ENCODE data around the gene PDE2A. TPM values are rescaled to one million over a fixed set of nuclear protein-coding genes. Genes with fewer than 3 reads are reported as not detected.

The PDE2A gene
- total and polyA plus RNA-seq, 2 donors (not counting 3 experiments of a cell fraction or from before 2014, with no cell fraction given), result 14.8 to 16.8 TPM

DNA sequence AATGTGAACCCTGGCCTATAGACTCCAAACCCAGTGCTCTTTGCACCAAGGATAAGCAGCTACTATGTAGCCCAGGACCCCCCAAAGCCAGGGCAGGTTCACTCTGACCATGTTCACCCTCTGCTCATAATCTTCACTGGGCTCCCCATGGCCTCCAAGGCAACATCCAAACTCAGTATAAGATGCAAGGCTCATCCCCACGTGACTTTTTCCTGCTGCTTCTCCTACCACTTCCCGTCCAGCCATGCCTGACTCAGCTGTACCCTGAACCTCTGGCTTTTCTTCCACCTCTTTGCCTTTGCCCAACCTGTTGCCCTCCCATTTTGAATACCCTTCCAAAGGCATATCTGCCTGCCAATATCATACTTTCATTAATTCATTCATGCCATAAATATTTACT lies 27.8 kb downstream of the PDE2A start:
- no peak overlapping the region for H3K9ac ChIP-seq (replicated peaks; ENCODE audit: extremely low read depth, insufficient read depth, low read length)
- no peaks in the 10 kb centered on the region for H4K20me1 ChIP-seq (replicated peaks; ENCODE audit: control insufficient read depth, extremely low read depth, insufficient read depth, low read length)
- no peak overlapping the region for H3K4me2 ChIP-seq (ENCODE audit: insufficient read depth, low read length)
- POLR2A ChIA-PET, result no interaction called here
- H3K36me3 ChIP-seq (ENCODE audit: control insufficient read depth in 2 of 2, extremely low read depth in 1 of 2, insufficient read depth in 2 of 2, low read length in 2 of 2), result no peaks in the 10 kb centered on the region
- no peak overlapping the region for H3K4me3 ChIP-seq (replicated peaks in 1 of 3; ENCODE audit: insufficient read depth in 1 of 3, low read depth in 1 of 3, low read length in 3 of 3)
- dilution Hi-C loops (cut with MboI; ENCODE audit: extremely low pct_ligation_motif_present, low sequenced_read_pairs), result no loop called here
- no peaks in the 10 kb centered on the region for H3K9me1 ChIP-seq (replicated peaks; ENCODE audit: control insufficient read depth, extremely low read depth, insufficient read depth, low read length)
- no TSS peak for BruUV-seq (replicated peaks)
- CTCF ChIA-PET, result interaction anchor here (0.6 to 6.6 kb wide), 7 partner anchors 11 to 176 kb away, joined by 3 to 166 read pairs (median 4); no protein-coding TSS in a partner anchor
- no peaks in the 10 kb centered on the region for H3K9me3 ChIP-seq (replicated peaks; ENCODE audit: control insufficient read depth, insufficient read depth, low read length)
- DNase-seq (ENCODE audit: low read depth, low spot score) (no peak), FAIRE-seq (no peak)
- TF ChIP-seq, protein P1, sequence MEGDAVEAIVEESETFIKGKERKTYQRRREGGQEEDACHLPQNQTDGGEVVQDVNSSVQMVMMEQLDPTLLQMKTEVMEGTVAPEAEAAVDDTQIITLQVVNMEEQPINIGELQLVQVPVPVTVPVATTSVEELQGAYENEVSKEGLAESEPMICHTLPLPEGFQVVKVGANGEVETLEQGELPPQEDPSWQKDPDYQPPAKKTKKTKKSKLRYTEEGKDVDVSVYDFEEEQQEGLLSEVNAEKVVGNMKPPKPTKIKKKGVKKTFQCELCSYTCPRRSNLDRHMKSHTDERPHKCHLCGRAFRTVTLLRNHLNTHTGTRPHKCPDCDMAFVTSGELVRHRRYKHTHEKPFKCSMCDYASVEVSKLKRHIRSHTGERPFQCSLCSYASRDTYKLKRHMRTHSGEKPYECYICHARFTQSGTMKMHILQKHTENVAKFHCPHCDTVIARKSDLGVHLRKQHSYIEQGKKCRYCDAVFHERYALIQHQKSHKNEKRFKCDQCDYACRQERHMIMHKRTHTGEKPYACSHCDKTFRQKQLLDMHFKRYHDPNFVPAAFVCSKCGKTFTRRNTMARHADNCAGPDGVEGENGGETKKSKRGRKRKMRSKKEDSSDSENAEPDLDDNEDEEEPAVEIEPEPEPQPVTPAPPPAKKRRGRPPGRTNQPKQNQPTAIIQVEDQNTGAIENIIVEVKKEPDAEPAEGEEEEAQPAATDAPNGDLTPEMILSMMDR (IDR thresholded peaks at IDR 0.05; ENCODE audit: extremely low read depth in 1 of 2, insufficient read depth in 1 of 2, low read depth in 1 of 2, low read length in 2 of 2), result no peak
- TF ChIP-seq EZH2 (IDR thresholded peaks at IDR 0.05; ENCODE audit: borderline replicate concordance, low read depth, low read length, severe bottlenecking), result no peak
- H2AFZ ChIP-seq (ENCODE audit: low read depth, low read length), result no peak overlapping the region
- H3K27ac ChIP-seq (ENCODE audit: insufficient read depth, low read depth, low read length), result no peak overlapping the region
- peaks cover 7% of the 10 kb centered on the region for H3K4me1 ChIP-seq (ENCODE audit: control insufficient read depth, extremely low read depth, insufficient read depth, low read length)
- intact Hi-C loops (cut with micrococcal nuclease), result no loop called here
- H3K27me3 ChIP-seq (ENCODE audit: control insufficient read depth in 2 of 2, insufficient read depth in 2 of 2, low read length in 2 of 2), result no peaks in the 10 kb centered on the region
- no peaks in the 10 kb centered on the region for H3K79me2 ChIP-seq (ENCODE audit: control insufficient read depth, insufficient read depth, low read length)

DNA sequence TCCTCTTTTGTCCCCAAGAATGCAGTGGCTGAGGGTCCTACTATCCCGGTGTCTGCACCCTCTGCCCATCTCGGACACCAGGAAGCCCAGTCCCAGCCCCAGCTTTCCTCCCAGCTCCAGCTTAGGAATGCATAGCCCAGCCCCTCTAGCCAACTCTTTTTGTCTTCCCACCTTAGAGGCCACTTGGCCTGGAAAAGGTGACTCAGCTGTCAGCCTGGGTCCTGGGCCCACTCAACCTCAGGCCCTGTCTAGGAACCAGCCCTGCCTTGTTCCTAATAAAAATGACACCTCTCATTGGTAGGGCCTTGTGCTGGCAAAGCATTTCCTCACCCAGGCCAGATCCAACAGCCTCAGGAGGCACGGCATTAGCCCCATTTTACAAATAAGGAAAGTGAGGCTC lies 28.2 kb downstream of the PDE2A start:
- peaks cover 0 to 2% of the 10 kb centered on the region in 2 experiments for H3K27me3 ChIP-seq (ENCODE audit: control insufficient read depth in 2 of 2, insufficient read depth in 2 of 2, low read length in 2 of 2)
- no TSS peak for BruUV-seq (replicated peaks)
- no peaks in the 10 kb centered on the region for H3K79me2 ChIP-seq (ENCODE audit: control insufficient read depth, insufficient read depth, low read length)
- H4K20me1 ChIP-seq (replicated peaks; ENCODE audit: control insufficient read depth, extremely low read depth, insufficient read depth, low read length), result no peaks in the 10 kb centered on the region
- POLR2A ChIA-PET, result no interaction called here
- no peak for FAIRE-seq
- intact Hi-C loops (cut with micrococcal nuclease) (no loop called here), dilution Hi-C loops (cut with MboI; ENCODE audit: extremely low pct_ligation_motif_present, low sequenced_read_pairs) (no loop called here)
- no peaks in the 10 kb centered on the region for H3K9me3 ChIP-seq (replicated peaks; ENCODE audit: control insufficient read depth, insufficient read depth, low read length)
- H3K4me3 ChIP-seq (replicated peaks in 1 of 3; ENCODE audit: insufficient read depth in 1 of 3, low read depth in 1 of 3, low read length in 3 of 3), result no peak overlapping the region
- peaks cover 7% of the 10 kb centered on the region for H3K4me1 ChIP-seq (ENCODE audit: control insufficient read depth, extremely low read depth, insufficient read depth, low read length)
- H3K9me1 ChIP-seq (replicated peaks; ENCODE audit: control insufficient read depth, extremely low read depth, insufficient read depth, low read length), result no peaks in the 10 kb centered on the region
- DNase-seq (ENCODE audit: low read depth, low spot score), result no peak
- H2AFZ ChIP-seq (ENCODE audit: low read depth, low read length), result no peak overlapping the region
- TF ChIP-seq POLR2AphosphoS5 (IDR thresholded peaks at IDR 0.05; ENCODE audit: insufficient read depth, low read depth, low read length) (no peak), MAX (IDR thresholded peaks at IDR 0.05; ENCODE audit: insufficient read depth, insufficient read length) (no peak), EZH2 (IDR thresholded peaks at IDR 0.05; ENCODE audit: borderline replicate concordance, low read depth, low read length, severe bottlenecking) (no peak), POLR2A (IDR thresholded peaks at IDR 0.05; ENCODE audit: low read depth, low read length) (no peak), FOS (IDR thresholded peaks at IDR 0.05; ENCODE audit: borderline replicate concordance, insufficient read depth, low read length) (no peak), GATA2 (IDR thresholded peaks at IDR 0.05; ENCODE audit: insufficient read depth, insufficient read length, low read depth, low read length) (no peak)
- TF ChIP-seq, protein P1 (IDR thresholded peaks at IDR 0.05; ENCODE audit: extremely low read depth in 1 of 2, insufficient read depth in 1 of 2, low read depth in 1 of 2, low read length in 2 of 2), result no peak
- no peaks in the 10 kb centered on the region for H3K36me3 ChIP-seq (ENCODE audit: control insufficient read depth in 2 of 2, extremely low read depth in 1 of 2, insufficient read depth in 2 of 2, low read length in 2 of 2)
- H3K27ac ChIP-seq (ENCODE audit: insufficient read depth, low read depth, low read length), result no peak overlapping the region
- H3K9ac ChIP-seq (replicated peaks; ENCODE audit: extremely low read depth, insufficient read depth, low read length), result no peak overlapping the region
- CTCF ChIA-PET, result interaction anchor here (0.6 to 6.6 kb wide), 8 partner anchors 10 to 175 kb away, joined by 3 to 166 read pairs (median 5); no protein-coding TSS in a partner anchor
- H3K4me2 ChIP-seq (ENCODE audit: insufficient read depth, low read length), result no peak overlapping the region

Data from endothelial cell of umbilical vein (primary cell).